ENCODE results near the gene GSTM1.

Gene GSTM1

DNA sequence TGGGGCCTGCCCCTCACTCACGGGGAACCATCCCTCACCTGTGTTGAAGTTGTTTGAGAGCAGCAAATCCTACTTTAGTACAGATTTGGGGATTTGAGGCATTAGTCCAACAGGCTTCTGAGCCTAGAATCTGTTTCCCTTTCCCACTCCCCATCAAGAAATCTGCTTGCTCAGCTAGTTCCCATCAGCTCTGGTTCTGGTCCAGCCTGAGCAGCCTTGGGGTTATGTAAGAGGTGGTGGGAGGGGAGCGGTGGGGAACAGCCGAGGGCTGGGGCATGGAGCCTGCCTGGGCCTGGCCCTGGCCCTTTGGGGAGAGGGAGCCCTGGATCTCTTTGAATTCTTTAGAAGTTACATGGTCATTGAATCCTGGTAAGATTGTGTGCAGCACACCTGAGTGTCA is 28.5 kb downstream of the GSTM1 start:
- Mint-ChIP-seq H3K4me3 (no peak overlapping the region), H3K4me1 (peaks cover 7% of the 10 kb centered on the region), H3K27ac (no peak overlapping the region), H3K27me3 (ENCODE audit: low read depth, poor library complexity) (peaks cover 20% of the 10 kb centered on the region), H3K9me3 (no peaks in the 10 kb centered on the region), H3K36me3 (ENCODE audit: low read depth) (no peaks in the 10 kb centered on the region)
- TF ChIP-seq, protein P1, sequence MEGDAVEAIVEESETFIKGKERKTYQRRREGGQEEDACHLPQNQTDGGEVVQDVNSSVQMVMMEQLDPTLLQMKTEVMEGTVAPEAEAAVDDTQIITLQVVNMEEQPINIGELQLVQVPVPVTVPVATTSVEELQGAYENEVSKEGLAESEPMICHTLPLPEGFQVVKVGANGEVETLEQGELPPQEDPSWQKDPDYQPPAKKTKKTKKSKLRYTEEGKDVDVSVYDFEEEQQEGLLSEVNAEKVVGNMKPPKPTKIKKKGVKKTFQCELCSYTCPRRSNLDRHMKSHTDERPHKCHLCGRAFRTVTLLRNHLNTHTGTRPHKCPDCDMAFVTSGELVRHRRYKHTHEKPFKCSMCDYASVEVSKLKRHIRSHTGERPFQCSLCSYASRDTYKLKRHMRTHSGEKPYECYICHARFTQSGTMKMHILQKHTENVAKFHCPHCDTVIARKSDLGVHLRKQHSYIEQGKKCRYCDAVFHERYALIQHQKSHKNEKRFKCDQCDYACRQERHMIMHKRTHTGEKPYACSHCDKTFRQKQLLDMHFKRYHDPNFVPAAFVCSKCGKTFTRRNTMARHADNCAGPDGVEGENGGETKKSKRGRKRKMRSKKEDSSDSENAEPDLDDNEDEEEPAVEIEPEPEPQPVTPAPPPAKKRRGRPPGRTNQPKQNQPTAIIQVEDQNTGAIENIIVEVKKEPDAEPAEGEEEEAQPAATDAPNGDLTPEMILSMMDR (IDR thresholded peaks at IDR 0.05): no peak
- no peak for DNase-seq

DNA sequence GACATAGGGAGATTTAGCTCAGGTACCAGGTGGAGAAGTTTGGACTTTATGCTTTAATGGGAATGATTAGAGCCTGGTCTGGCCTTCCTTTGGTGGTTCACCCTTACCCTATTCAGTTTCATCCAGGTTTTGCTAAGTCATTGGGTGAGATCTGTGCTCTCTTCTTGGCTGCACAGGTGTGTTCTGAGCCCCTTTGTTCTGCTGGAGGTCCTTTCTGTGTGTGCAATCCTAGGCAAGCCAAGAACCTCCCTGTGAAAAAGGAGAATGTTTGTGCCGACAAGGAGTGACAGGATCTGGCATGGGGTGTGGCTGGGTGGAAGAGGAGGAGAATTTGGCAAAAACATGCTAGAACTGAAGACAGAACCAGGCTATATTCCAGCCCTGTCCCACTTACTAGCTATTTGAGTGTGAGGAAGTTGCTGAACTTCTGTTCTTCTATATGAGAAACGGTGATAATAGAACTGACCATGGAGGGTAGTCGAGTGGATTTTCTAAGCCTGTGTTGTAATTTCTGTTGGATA is 29.0 kb downstream of the GSTM1 start:
- no peak for DNase-seq
- peaks cover 7% of the 10 kb centered on the region for H3K4me1 Mint-ChIP-seq
- H3K4me3 Mint-ChIP-seq: no peak overlapping the region
- no peaks in the 10 kb centered on the region for H3K9me3 Mint-ChIP-seq
- H3K27ac Mint-ChIP-seq: no peak overlapping the region
- peaks cover 20% of the 10 kb centered on the region for H3K27me3 Mint-ChIP-seq (ENCODE audit: low read depth, poor library complexity)
- H3K36me3 Mint-ChIP-seq (ENCODE audit: low read depth): no peaks in the 10 kb centered on the region
- TF ChIP-seq, protein P1 (IDR thresholded peaks at IDR 0.05): no peak

DNA sequence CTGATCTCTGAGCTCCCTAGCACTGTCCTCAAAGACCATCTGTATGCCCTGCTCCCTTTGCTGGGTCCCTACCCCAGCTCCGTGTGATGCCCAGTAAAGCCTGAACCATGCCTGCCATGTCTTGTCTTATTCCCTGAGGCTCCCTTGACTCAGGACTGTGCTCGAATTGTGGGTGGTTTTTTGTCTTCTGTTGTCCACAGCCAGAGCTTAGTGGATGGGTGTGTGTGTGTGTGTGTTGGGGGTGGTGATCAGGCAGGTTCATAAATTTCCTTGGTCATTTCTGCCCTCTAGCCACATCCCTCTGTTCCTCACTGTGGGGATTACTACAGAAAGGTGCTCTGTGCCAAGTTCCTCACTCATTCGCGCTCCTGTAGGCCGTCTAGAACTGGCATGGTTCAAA is 30.1 kb downstream of the GSTM1 start:
- TF ChIP-seq, protein P1 (IDR thresholded peaks at IDR 0.05): no peak
- H3K4me3 Mint-ChIP-seq: no peak overlapping the region
- no peak for DNase-seq
- H3K4me1 Mint-ChIP-seq: peaks cover 7% of the 10 kb centered on the region
- H3K9me3 Mint-ChIP-seq: no peaks in the 10 kb centered on the region
- H3K36me3 Mint-ChIP-seq (ENCODE audit: low read depth): no peaks in the 10 kb centered on the region
- H3K27ac Mint-ChIP-seq: peak overlapping the region; percentile 39
- H3K27me3 Mint-ChIP-seq (ENCODE audit: low read depth, poor library complexity): peaks cover 20% of the 10 kb centered on the region

DNA sequence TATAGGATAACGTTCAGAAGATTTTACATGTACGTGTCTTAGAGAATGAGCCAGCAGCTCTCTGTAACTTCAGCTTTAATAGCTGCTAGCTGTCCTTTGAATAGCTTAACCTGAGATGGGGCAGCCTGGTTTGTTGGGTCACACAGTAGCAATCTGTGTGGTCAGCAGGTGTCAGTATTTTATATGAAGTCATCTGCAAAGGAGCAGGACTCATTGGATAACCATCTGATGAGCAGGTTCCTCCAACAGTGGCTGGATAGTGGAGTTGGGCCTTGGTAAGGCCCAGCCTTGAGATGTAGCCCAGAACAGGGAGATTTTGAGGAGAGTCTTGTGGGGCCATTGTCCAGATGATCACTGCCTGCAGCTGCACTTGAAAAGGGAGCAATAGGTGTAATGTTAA is 30.9 kb downstream of the GSTM1 start:
- no peak for DNase-seq
- H3K4me3 Mint-ChIP-seq: no peak overlapping the region
- TF ChIP-seq, protein P1 (IDR thresholded peaks at IDR 0.05): no peak
- no peak overlapping the region for H3K27ac Mint-ChIP-seq
- H3K27me3 Mint-ChIP-seq (ENCODE audit: low read depth, poor library complexity): peaks cover 17% of the 10 kb centered on the region
- H3K4me1 Mint-ChIP-seq: peaks cover 7% of the 10 kb centered on the region
- H3K36me3 Mint-ChIP-seq (ENCODE audit: low read depth): no peaks in the 10 kb centered on the region
- H3K9me3 Mint-ChIP-seq: no peaks in the 10 kb centered on the region

DNA sequence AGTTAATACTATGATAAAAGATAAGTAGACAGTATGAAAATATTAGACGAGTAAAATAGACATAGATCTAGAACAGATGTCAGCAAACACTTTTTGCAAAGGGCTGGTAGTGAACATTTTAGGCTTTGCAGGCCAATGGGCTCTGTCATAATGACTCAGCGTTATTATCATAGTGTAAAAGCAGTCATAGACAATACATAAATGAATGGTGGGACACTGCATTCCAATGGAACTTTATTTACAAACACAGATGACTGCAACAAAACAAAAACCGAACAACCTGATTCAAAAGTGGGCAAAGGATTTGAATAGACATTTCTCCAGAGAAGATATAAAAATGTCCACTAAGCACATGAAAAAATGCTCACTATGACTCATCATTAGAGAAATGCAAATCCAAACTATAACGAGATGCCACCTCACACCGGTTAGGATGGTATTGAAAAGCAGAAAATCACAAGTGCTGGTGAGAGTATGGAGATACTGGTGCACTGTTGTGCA is 31.8 kb downstream of the GSTM1 start:
- Mint-ChIP-seq H3K4me3 (no peak overlapping the region), H3K27ac (no peak overlapping the region), H3K9me3 (no peaks in the 10 kb centered on the region), H3K36me3 (ENCODE audit: low read depth) (no peaks in the 10 kb centered on the region), H3K4me1 (peaks cover 2% of the 10 kb centered on the region), H3K27me3 (ENCODE audit: low read depth, poor library complexity) (peaks cover 9% of the 10 kb centered on the region)
- no peak for DNase-seq
- TF ChIP-seq, protein P1 (IDR thresholded peaks at IDR 0.05): no peak

DNA sequence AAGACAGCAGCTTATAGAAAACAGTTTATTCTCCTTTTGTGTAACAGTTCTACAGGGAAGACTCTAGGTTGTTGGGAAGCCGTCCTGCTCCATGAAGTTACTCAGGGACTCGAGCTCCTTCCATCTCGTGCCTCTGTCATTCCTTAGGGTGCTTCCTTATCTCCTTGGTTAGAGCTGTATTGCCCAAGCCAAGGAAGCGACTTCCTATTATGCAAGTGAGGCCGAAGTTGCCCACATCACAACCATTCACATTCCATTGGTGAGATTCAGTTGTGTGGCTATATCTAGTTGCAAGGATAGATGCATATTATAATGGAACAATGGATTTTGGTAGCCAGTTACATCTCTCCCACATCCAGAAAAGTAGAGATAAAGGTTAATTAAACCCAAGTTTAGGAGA is 33.4 kb downstream of the GSTM1 start:
- peaks cover 10% of the 10 kb centered on the region for H3K9me3 Mint-ChIP-seq
- no peaks in the 10 kb centered on the region for H3K36me3 Mint-ChIP-seq (ENCODE audit: low read depth)
- no peaks in the 10 kb centered on the region for H3K4me1 Mint-ChIP-seq
- DNase-seq: no peak
- H3K4me3 Mint-ChIP-seq: no peak overlapping the region
- peaks cover 7% of the 10 kb centered on the region for H3K27me3 Mint-ChIP-seq (ENCODE audit: low read depth, poor library complexity)
- no peak overlapping the region for H3K27ac Mint-ChIP-seq
- TF ChIP-seq, protein P1 (IDR thresholded peaks at IDR 0.05): no peak
